Liver (tissue), 9 donors: Measurements from ENCODE around the gene TMEM63A. TPM values are rescaled to one million over a fixed set of nuclear protein-coding genes. Genes with fewer than 3 reads are reported as not detected.
A peak's percentile ranks its signal among the peaks of the same experiment; 100 is the strongest.

ENCODE experiments used
- DNase-seq: peaks from one replicate; pipeline ENCODE4 v3.0.0-alpha.2; 2017; ENCODE audit warnings: low spot score
- H3K27ac ChIP-seq, 2 donors: one replicate each; pipeline ENCODE4 v1.7.0; 2013; ENCODE audit warnings: inconsistent platforms in 2 of 2, low read length in 2 of 2, control low read depth in 1 of 2, low read depth in 1 of 2, mild to moderate bottlenecking in 1 of 2
- H3K27me3 ChIP-seq, 4 donors: one replicate each; pipeline versions ENCODE4 v1.6.1 to v1.7.0; 2013; ENCODE audit warnings: low read length in 3 of 4, inconsistent platforms in 1 of 4, mild to moderate bottlenecking in 1 of 4, moderate library complexity in 1 of 4; ENCODE audit not compliant: control insufficient read depth in 4 of 4, insufficient read depth in 4 of 4
- H3K36me3 ChIP-seq, 4 donors: one replicate each; pipeline versions ENCODE4 v1.6.1 to v1.7.0; 2013; ENCODE audit warnings: low read length in 3 of 4, mild to moderate bottlenecking in 3 of 4, low read depth in 1 of 4, moderate library complexity in 1 of 4; ENCODE audit not compliant: control insufficient read depth in 4 of 4, insufficient read depth in 3 of 4
- H3K4me1 ChIP-seq, 4 donors: one replicate each; pipeline versions ENCODE4 v1.6.1 to v1.7.0; 2013; ENCODE audit warnings: low read length in 3 of 4, mild to moderate bottlenecking in 3 of 4, moderate library complexity in 1 of 4; ENCODE audit not compliant: control insufficient read depth in 4 of 4, insufficient read depth in 4 of 4
- H3K4me3 ChIP-seq, 3 donors: one replicate each; pipeline versions ENCODE4 v1.6.1 to v1.7.0; 2013; ENCODE audit warnings: low read length in 3 of 3, control low read depth in 1 of 3, low read depth in 1 of 3, mild to moderate bottlenecking in 1 of 3
- H3K9ac ChIP-seq, 2 donors: one replicate each; pipeline ENCODE4 v1.7.0; 2013; ENCODE audit warnings: low read length in 2 of 2, mild to moderate bottlenecking in 2 of 2, moderate library complexity in 2 of 2, control low read depth in 1 of 2, low read depth in 1 of 2
- H3K9me3 ChIP-seq, 4 donors: one replicate each; pipeline versions ENCODE4 v1.6.1 to v1.7.0; 2013; ENCODE audit warnings: low read length in 3 of 4; ENCODE audit not compliant: control insufficient read depth in 4 of 4
- ATF3 ChIP-seq: IDR thresholded peaks from 2 replicates; pipeline ENCODE4 v1.6.1; 2016; ENCODE audit warnings: antibody characterized with exemption
- EGR1 ChIP-seq, 2 donors: IDR thresholded peaks; 2 replicates each; pipeline ENCODE4 v1.6.1; 2016 to 2018; ENCODE audit warnings: antibody characterized with exemption in 2 of 2, low read depth in 2 of 2
- FOXA1 ChIP-seq: IDR thresholded peaks from 2 replicates; pipeline ENCODE4 v1.6.1; 2016; ENCODE audit warnings: antibody characterized with exemption
- FOXA2 ChIP-seq: IDR thresholded peaks from 2 replicates; pipeline ENCODE4 v1.6.1; 2016; ENCODE audit warnings: antibody characterized with exemption
- GABPA ChIP-seq, 2 donors: IDR thresholded peaks in 1 of 2; conservative IDR thresholded peaks in 1 of 2; 2 replicates each; pipeline ENCODE4 v1.6.1; 2016; ENCODE audit warnings: antibody characterized with exemption in 2 of 2, mild to moderate bottlenecking in 1 of 2, moderate library complexity in 1 of 2
- HNF4A ChIP-seq, 2 donors: conservative IDR thresholded peaks; 2 replicates each; pipeline ENCODE4 v1.6.1; 2016; ENCODE audit warnings: antibody characterized with exemption in 2 of 2, mild to moderate bottlenecking in 2 of 2
- JUND ChIP-seq, 2 donors: IDR thresholded peaks; 2 replicates each; pipeline ENCODE4 v1.6.1; 2016; ENCODE audit warnings: antibody characterized with exemption in 2 of 2
- MAX ChIP-seq: IDR thresholded peaks from 2 replicates; pipeline ENCODE4 v1.6.1; 2016; ENCODE audit warnings: antibody characterized with exemption
- REST ChIP-seq: IDR thresholded peaks from 2 replicates; pipeline ENCODE4 v1.6.1; 2016; ENCODE audit warnings: antibody characterized with exemption, mild to moderate bottlenecking
- SP1 ChIP-seq: IDR thresholded peaks from 2 replicates; pipeline ENCODE4 v1.6.1; 2018; ENCODE audit warnings: antibody characterized with exemption, mild to moderate bottlenecking
- YY1 ChIP-seq: IDR thresholded peaks from 2 replicates; pipeline ENCODE4 v1.6.1; 2016; ENCODE audit warnings: antibody characterized with exemption, mild to moderate bottlenecking
- ZBTB33 ChIP-seq: IDR thresholded peaks from 2 replicates; pipeline ENCODE4 v1.6.1; 2016; ENCODE audit warnings: antibody characterized with exemption
- WGBS: extraction: QIAGEN DNeasy Blood & Tissue Kit; methylation state at CpG from one replicate; pipeline ENCODE4 v1.1.7; 2013; 5-methylcytosine and 5-hydroxymethylcytosine counted together
- polyA plus RNA-seq, 2 donors: library from polyadenylated mRNA; stranded (reverse) in 1 of 2; unstranded in 1 of 2; fragments of 200-250 nt in 1 of 2; fragments of >200 nt in 1 of 2; fragmentation: Nextera tagmentation in 1 of 2; extraction: Ambion mirVana in 1 of 2; gene quantifications; one replicate each; pipeline versions ENCODE4 v1.2.1 to v1.2.3, GENCODE V29; 2013 to 2015
- total RNA-seq, 2 donors: library from RNA; depleted of rRNA; stranded (reverse); fragments of >200 nt; gene quantifications; one replicate each; pipeline ENCODE4 v1.2.3, GENCODE V29; 2014
- donor health status: healthy.
- donor health status: healthy.
- donor health status: healthy.
- donor health status: healthy.
- donor health status: healthy.

The TMEM63A gene
- total and polyA plus RNA-seq, 4 donors = 9.6 to 54.0 (median 11.6) TPM

- no peaks in the 10 kb centered on the region for H3K27me3 ChIP-seq
- peaks cover 23 to 80% (median 69%) of the 10 kb centered on the region in 4 donors for H3K4me1 ChIP-seq
- H3K27ac ChIP-seq = peak overlapping the region; percentile 86 to 88
- H3K9me3 ChIP-seq = no peaks in the 10 kb centered on the region
- DNase-seq = no peak
- TF ChIP-seq MAX (no peak), ATF3 (no peak), HNF4A (conservative IDR thresholded peaks at IDR 0.05) (no peak), FOXA2 (no peak), ZBTB33 (no peak), REST (no peak), SP1 (no peak), GABPA (IDR thresholded peaks at IDR 0.05 in 1 of 2, conservative IDR thresholded peaks at IDR 0.05 in 1 of 2) (no peak)
- peaks cover 0 to 8% (median under 1%) of the 10 kb centered on the region in 4 donors for H3K36me3 ChIP-seq
- peak overlapping the region in 1 of 2 donors; percentile 94 for H3K9ac ChIP-seq
- 62% methylated on average over 12 of the region's 12 CpGs for WGBS
- peak overlapping the region in 1 of 3 donors; percentile 18 for H3K4me3 ChIP-seq
Observed at GRCh38 chr1:225824533-225824941, 57.6 kb downstream of the TMEM63A start.

GRCh38 chr1:225823811-225824261 lies 58.3 kb downstream of the TMEM63A start:
- 56% methylated on average over 12 of the region's 12 CpGs for WGBS
- Histone ChIP-seq H3K9me3 (no peaks in the 10 kb centered on the region), H3K4me1 (peaks cover 26 to 78% (median 70%) of the 10 kb centered on the region in 4 donors), H3K4me3 (peak overlapping the region in 2 of 3 donors; percentile 13 to 18), H3K27me3 (no peaks in the 10 kb centered on the region), H3K9ac (peak overlapping the region in 1 of 2 donors; percentile 94), H3K27ac (peak overlapping the region; percentile 86 to 88), H3K36me3 (peaks cover 0 to 4% (median 0%) of the 10 kb centered on the region in 4 donors)
- TF ChIP-seq ATF3 = no peak
- no peak for TF ChIP-seq GABPA (IDR thresholded peaks at IDR 0.05 in 1 of 2, conservative IDR thresholded peaks at IDR 0.05 in 1 of 2)
- no peak for TF ChIP-seq FOXA2
- TF ChIP-seq YY1 = peak; percentile 15
- TF ChIP-seq JUND (IDR thresholded peaks at IDR 0.05) = no peak
- TF ChIP-seq EGR1 (IDR thresholded peaks at IDR 0.05; ENCODE audit: low read depth in 2 of 2) = peak; percentile 34 to 98
- TF ChIP-seq FOXA1 = no peak
- TF ChIP-seq HNF4A (conservative IDR thresholded peaks at IDR 0.05) = no peak
- DNase-seq = no peak
